ENCODE data around the gene PPARA. TPM values are rescaled to one million over a fixed set of nuclear protein-coding genes. Genes with fewer than 3 reads are reported as not detected.

PPARA gene
- total and polyA plus RNA-seq, 2 experiments from 2014 or later = 4.7 to 12.6 TPM

DNA sequence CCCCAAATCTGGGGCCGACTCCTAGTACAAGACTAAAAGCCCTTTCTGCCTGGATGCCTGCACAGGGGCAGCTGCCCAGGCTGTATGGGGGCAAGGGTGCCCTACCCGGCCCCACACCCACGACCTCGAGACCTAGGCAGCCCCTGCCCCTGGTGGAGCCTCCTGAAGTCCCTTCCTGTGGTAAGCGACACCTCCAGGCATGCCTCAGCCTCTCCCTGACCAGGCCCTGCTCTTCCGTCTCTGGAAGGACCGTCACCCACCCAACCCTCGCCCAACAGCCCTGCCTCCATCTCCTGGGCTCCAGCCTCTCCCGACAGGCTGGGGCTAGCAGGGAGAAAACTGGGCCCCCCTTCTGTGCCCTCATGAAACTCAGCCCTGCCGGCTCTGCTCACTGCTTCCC is 22.8 kb upstream of the PPARA start:
- Histone ChIP-seq H2AFZ (no peak overlapping the region), H3K4me2 (no peak overlapping the region), H3K36me3 (ENCODE audit: insufficient read depth) (no peaks in the 10 kb centered on the region), H4K20me1 (replicated peaks; ENCODE audit: insufficient read depth) (no peaks in the 10 kb centered on the region), H3K4me1 (ENCODE audit: insufficient read depth) (no peaks in the 10 kb centered on the region), H3K4me3 (no peak overlapping the region), H3F3A (replicated peaks; ENCODE audit: low read depth) (no peaks in the 10 kb centered on the region), H3K79me2 (replicated peaks; ENCODE audit: insufficient read depth) (no peaks in the 10 kb centered on the region), H3K27me3 (ENCODE audit: insufficient read depth) (no peaks in the 10 kb centered on the region), H3K9me2 (ENCODE audit: insufficient read depth) (no peaks in the 10 kb centered on the region), H3K27ac (ENCODE audit: low read depth) (no peak overlapping the region)
- DNase-seq (ENCODE audit: low spot score) (no peak), ATAC-seq (no peak)
- TF ChIP-seq POLR2AphosphoS5 (IDR thresholded peaks at IDR 0.05; ENCODE audit: low read depth) (no peak), ZNF331 (CRISPR knock-in tag; IDR thresholded peaks at IDR 0.05; ENCODE audit: low read depth) (no peak), CTCF (conservative IDR thresholded peaks at IDR 0.05; ENCODE audit: low read depth in 2 of 2) (no peak), STAT1 (IDR thresholded peaks at IDR 0.05; ENCODE audit: unreplicated experiment) (no peak), REST (IDR thresholded peaks at IDR 0.05; ENCODE audit: unreplicated experiment) (no peak), ZNF114 (CRISPR knock-in tag; IDR thresholded peaks at IDR 0.05) (no peak), JUNB (IDR thresholded peaks at IDR 0.05; ENCODE audit: unreplicated experiment) (no peak), NANOG (IDR thresholded peaks at IDR 0.05; ENCODE audit: borderline replicate concordance) (no peak)
- TF ChIP-seq, protein P1, sequence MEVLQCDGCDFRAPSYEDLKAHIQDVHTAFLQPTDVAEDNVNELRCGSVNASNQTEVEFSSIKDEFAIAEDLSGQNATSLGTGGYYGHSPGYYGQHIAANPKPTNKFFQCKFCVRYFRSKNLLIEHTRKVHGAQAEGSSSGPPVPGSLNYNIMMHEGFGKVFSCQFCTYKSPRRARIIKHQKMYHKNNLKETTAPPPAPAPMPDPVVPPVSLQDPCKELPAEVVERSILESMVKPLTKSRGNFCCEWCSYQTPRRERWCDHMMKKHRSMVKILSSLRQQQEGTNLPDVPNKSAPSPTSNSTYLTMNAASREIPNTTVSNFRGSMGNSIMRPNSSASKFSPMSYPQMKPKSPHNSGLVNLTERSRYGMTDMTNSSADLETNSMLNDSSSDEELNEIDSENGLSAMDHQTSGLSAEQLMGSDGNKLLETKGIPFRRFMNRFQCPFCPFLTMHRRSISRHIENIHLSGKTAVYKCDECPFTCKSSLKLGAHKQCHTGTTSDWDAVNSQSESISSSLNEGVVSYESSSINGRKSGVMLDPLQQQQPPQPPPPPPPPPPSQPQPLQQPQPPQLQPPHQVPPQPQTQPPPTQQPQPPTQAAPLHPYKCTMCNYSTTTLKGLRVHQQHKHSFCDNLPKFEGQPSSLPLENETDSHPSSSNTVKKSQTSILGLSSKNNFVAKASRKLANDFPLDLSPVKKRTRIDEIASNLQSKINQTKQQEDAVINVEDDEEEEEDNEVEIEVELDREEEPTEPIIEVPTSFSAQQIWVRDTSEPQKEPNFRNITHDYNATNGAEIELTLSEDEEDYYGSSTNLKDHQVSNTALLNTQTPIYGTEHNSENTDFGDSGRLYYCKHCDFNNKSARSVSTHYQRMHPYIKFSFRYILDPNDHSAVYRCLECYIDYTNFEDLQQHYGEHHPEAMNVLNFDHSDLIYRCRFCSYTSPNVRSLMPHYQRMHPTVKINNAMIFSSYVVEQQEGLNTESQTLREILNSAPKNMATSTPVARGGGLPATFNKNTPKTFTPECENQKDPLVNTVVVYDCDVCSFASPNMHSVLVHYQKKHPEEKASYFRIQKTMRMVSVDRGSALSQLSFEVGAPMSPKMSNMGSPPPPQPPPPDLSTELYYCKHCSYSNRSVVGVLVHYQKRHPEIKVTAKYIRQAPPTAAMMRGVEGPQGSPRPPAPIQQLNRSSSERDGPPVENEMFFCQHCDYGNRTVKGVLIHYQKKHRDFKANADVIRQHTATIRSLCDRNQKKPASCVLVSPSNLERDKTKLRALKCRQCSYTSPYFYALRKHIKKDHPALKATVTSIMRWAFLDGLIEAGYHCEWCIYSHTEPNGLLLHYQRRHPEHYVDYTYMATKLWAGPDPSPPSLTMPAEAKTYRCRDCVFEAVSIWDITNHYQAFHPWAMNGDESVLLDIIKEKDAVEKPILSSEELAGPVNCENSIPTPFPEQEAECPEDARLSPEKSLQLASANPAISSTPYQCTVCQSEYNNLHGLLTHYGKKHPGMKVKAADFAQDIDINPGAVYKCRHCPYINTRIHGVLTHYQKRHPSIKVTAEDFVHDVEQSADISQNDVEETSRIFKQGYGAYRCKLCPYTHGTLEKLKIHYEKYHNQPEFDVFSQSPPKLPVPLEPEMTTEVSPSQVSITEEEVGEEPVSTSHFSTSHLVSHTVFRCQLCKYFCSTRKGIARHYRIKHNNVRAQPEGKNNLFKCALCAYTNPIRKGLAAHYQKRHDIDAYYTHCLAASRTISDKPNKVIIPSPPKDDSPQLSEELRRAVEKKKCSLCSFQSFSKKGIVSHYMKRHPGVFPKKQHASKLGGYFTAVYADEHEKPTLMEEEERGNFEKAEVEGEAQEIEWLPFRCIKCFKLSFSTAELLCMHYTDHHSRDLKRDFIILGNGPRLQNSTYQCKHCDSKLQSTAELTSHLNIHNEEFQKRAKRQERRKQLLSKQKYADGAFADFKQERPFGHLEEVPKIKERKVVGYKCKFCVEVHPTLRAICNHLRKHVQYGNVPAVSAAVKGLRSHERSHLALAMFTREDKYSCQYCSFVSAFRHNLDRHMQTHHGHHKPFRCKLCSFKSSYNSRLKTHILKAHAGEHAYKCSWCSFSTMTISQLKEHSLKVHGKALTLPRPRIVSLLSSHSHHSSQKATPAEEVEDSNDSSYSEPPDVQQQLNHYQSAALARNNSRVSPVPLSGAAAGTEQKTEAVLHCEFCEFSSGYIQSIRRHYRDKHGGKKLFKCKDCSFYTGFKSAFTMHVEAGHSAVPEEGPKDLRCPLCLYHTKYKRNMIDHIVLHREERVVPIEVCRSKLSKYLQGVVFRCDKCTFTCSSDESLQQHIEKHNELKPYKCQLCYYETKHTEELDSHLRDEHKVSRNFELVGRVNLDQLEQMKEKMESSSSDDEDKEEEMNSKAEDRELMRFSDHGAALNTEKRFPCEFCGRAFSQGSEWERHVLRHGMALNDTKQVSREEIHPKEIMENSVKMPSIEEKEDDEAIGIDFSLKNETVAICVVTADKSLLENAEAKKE (CRISPR knock-in tag; IDR thresholded peaks at IDR 0.05) = no peak
- Mint-ChIP-seq H3K27me3 (ENCODE audit: insufficient read depth, low read depth, poor library complexity) (peaks cover 8% of the 10 kb centered on the region), H3K36me3 (ENCODE audit: low read depth) (no peaks in the 10 kb centered on the region), H3K4me1 (no peaks in the 10 kb centered on the region), H3K27ac (no peak overlapping the region), H3K4me3 (no peak overlapping the region), H3K9me3 (no peaks in the 10 kb centered on the region)

Measured in GM23338 (cell line).